ENCODE measurements around the gene OR56A5.

- no peak for TF ChIP-seq EZH2phosphoT487 (IDR thresholded peaks at IDR 0.05; ENCODE audit: insufficient read depth, low read depth)
- no peak for TF ChIP-seq EZH2 (IDR thresholded peaks at IDR 0.05; ENCODE audit: insufficient read depth, poor library complexity, severe bottlenecking)
Observed at GRCh38 chr11:5923427-5923776, 44.9 kb downstream of the OR56A5 start.
